ENCODE data around the gene MED1. TPM values are rescaled to one million over a fixed set of nuclear protein-coding genes. Genes with fewer than 3 reads are reported as not detected.
"Not testable (repeated sequence)": the region's sequence is repeated elsewhere in the genome, so short reads cannot be mapped to it uniquely, and the experiment has no call there.

Gene MED1
- total RNA-seq: 63.7 and 64.1 TPM in 2 replicates

DNA sequence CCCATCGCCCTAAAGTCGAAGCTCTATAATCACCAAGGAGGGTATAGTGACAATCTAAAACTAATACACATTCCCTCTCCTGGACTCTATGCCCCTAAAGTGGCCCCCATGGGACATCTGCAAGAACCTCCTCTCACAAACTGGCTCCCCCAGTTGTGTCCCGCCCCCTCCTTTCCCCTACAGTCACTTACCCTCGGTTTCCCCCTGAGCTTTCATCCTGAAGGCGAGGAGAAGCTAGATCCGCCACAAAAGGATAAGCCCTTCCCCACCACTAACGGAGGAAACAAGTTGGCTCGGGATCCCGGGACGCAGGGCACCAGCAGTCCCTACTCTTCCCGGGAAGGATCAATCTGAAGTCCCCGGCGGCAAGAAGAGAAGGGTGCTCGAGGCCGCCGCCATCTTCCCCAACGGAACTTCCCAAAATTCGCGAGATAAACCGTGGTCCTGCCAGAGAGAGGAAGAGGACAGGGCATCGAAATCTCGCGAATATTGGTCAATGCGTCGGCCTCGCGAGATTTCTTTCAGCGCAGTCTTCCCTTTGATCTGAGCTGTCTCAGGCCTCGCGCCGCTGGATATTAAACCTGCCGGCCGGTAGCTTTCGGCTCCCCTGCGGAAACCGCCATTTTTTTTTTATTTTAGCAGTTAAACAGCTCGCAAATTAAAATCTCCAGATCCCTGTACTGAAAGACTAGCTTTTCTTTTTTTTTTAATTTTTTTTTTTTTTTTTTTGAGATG, at the start of gene MED1:
TSS of gene MED1 (minus strand) at position 417 of the 735 bp plus-strand sequence. CDS start at position 216, 201 bp downstream.
- Mint-ChIP-seq H3K4me1 (ENCODE audit: low read depth) (peaks cover 14% of the 10 kb centered on the region), H3K36me3 (ENCODE audit: low read depth) (peaks cover 26% of the 10 kb centered on the region), H3K4me3 (ENCODE audit: low read depth) (peak within 1 kb of the TSS; percentile 97), H3K27me3 (ENCODE audit: low read depth) (no peaks in the 10 kb centered on the region), H3K9me3 (no peaks in the 10 kb centered on the region), H3K27ac (peak within 1 kb of the TSS; percentile 96)
- peak; percentile 92 for DNase-seq (ENCODE audit: low spot score)
- intact Hi-C loops (cut with micrococcal nuclease): loop anchor here (1.0 to 2.0 kb wide), 2 partner anchors 10 to 46 kb away; partner anchors contain the start of gene CDK12

DNA sequence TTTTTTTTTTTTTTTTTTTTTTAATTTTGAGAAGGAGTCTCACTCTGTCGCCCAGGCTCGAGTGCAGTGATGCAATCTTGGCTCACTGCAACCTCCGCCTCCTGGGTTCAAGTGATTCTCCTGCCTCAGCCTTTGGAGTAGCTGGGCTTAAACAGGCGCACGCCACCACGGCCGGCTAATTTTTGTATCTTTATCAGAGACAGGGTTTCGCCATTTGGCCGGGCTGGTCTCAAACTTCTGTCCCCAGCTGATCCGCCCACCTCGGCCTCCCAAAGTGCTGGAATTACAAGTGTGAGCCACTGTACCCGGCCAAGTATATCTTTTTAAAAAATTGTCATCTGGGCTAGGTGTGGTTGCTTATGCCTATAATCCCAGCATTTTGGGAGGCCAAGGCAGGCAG, 45.9 kb upstream of the MED1 start:
- intact Hi-C loops (cut with micrococcal nuclease); H3K27me3 Mint-ChIP-seq (ENCODE audit: low read depth); H3K9me3 Mint-ChIP-seq; H3K4me1 Mint-ChIP-seq (ENCODE audit: low read depth); H3K27ac Mint-ChIP-seq; DNase-seq (ENCODE audit: low spot score); H3K4me3 Mint-ChIP-seq (ENCODE audit: low read depth): not testable (repeated sequence)
- H3K36me3 Mint-ChIP-seq (ENCODE audit: low read depth): peaks cover 49% of the 10 kb centered on the region

GRCh38 chr17:39487946-39488345, 36.9 kb upstream of the MED1 start:
- H3K9me3 Mint-ChIP-seq: no peaks in the 10 kb centered on the region
- DNase-seq (ENCODE audit: low spot score): no peak
- H3K4me3 Mint-ChIP-seq (ENCODE audit: low read depth): no peak overlapping the region
- intact Hi-C loops (cut with micrococcal nuclease): no loop called here
- H3K36me3 Mint-ChIP-seq (ENCODE audit: low read depth): peaks cover 26% of the 10 kb centered on the region
- no peaks in the 10 kb centered on the region for H3K27me3 Mint-ChIP-seq (ENCODE audit: low read depth)
- peaks cover 7% of the 10 kb centered on the region for H3K4me1 Mint-ChIP-seq (ENCODE audit: low read depth)
- no peak overlapping the region for H3K27ac Mint-ChIP-seq

DNA sequence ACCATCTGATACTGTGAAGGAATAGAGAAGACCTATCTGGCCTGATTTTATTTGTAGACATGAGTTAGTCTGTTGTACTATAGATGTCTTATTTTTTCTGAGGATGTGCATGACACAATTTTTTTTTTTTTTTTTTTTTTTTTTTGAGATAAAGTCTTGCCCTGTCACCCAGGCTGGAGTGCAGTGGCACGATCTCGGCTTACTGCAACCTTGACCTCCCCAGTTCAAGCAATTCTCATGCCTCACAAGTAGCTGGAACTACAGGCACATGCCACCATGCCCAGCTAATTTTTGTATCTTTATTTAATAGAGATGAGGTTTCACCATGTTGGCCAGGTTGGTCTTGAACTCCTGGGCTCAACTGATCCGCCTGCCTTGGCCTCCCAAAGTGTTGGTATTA, 36.4 kb upstream of the MED1 start:
- H3K4me1 Mint-ChIP-seq (ENCODE audit: low read depth); H3K27me3 Mint-ChIP-seq (ENCODE audit: low read depth); H3K4me3 Mint-ChIP-seq (ENCODE audit: low read depth); H3K27ac Mint-ChIP-seq; intact Hi-C loops (cut with micrococcal nuclease); DNase-seq (ENCODE audit: low spot score); H3K9me3 Mint-ChIP-seq: not testable (repeated sequence)
- peaks cover 21% of the 10 kb centered on the region for H3K36me3 Mint-ChIP-seq (ENCODE audit: low read depth)

DNA sequence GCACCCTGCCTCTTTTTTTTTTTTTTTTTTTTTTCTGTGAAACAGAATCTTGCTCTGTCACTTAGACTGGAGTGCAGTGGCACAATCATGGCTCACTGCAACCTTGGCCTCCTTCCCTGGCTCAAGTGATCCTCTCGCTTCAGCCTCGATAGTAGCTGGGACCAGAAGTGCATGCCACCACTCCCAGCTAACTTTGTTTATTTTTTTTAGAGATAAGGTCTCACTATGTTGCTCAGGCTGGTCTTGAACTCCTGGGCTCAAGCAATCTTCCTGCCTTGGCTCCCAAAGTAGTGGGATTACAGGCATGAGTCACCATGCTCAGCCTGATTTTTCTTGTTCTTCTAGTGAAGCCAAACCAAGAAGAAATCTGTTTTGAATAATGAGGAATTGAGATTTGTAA, 35.2 kb upstream of the MED1 start:
- no peak for DNase-seq (ENCODE audit: low spot score)
- no peaks in the 10 kb centered on the region for H3K9me3 Mint-ChIP-seq
- H3K27ac Mint-ChIP-seq: no peak overlapping the region
- peaks cover 7% of the 10 kb centered on the region for H3K4me1 Mint-ChIP-seq (ENCODE audit: low read depth)
- no peak overlapping the region for H3K4me3 Mint-ChIP-seq (ENCODE audit: low read depth)
- H3K36me3 Mint-ChIP-seq (ENCODE audit: low read depth): peaks cover 29% of the 10 kb centered on the region
- intact Hi-C loops (cut with micrococcal nuclease): no loop called here
- H3K27me3 Mint-ChIP-seq (ENCODE audit: low read depth): no peaks in the 10 kb centered on the region

GRCh38 chr17:39485555-39485954, 34.5 kb upstream of the MED1 start:
- DNase-seq (ENCODE audit: low spot score): no peak
- peaks cover 29% of the 10 kb centered on the region for H3K36me3 Mint-ChIP-seq (ENCODE audit: low read depth)
- H3K27ac Mint-ChIP-seq: no peak overlapping the region
- no peaks in the 10 kb centered on the region for H3K27me3 Mint-ChIP-seq (ENCODE audit: low read depth)
- H3K9me3 Mint-ChIP-seq: no peaks in the 10 kb centered on the region
- no peak overlapping the region for H3K4me3 Mint-ChIP-seq (ENCODE audit: low read depth)
- H3K4me1 Mint-ChIP-seq (ENCODE audit: low read depth): peaks cover 7% of the 10 kb centered on the region
- intact Hi-C loops (cut with micrococcal nuclease): no loop called here

DNA sequence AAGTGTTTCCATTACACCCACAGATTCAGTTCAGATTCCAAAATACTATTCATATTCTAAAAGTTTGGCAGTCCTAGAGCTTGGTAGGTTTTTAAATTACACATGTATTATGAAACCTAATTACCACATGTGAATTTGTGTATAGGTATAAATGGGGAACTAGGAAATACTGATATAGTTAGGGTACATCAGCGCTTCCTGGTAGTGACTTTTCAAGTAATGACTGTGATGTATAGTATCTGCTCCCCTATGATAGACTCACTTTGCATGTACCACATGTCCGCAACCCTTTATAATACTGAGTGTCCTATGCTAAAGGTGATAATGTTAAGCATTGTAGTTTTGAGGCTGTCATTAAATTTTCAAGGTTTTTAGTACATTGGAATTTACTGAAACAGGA, 33.1 kb upstream of the MED1 start:
- H3K4me3 Mint-ChIP-seq (ENCODE audit: low read depth): no peak overlapping the region
- no peak overlapping the region for H3K27ac Mint-ChIP-seq
- peaks cover 7% of the 10 kb centered on the region for H3K4me1 Mint-ChIP-seq (ENCODE audit: low read depth)
- H3K9me3 Mint-ChIP-seq: no peaks in the 10 kb centered on the region
- DNase-seq (ENCODE audit: low spot score): no peak
- intact Hi-C loops (cut with micrococcal nuclease): no loop called here
- no peaks in the 10 kb centered on the region for H3K27me3 Mint-ChIP-seq (ENCODE audit: low read depth)
- H3K36me3 Mint-ChIP-seq (ENCODE audit: low read depth): peaks cover 34% of the 10 kb centered on the region

DNA sequence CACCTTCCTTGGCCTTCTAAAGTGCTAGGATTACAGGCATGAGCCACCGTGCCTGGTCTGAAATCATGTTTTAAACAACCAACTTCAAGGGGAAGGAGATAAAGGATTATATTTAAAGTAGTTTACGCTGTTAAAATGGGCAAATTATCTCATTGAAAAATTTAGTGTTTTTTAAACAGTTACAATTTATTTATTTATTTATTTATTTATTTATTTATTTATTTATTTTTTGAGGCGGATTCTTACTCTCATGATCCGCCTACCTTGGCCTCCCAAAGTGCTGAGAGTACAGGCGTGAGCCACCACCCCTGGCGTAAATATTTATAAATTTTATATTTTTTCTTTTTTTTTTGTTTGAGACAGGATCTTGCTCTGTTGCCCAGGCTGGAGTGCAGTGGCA, 32.4 kb upstream of the MED1 start:
- Mint-ChIP-seq H3K27ac (no peak overlapping the region), H3K36me3 (ENCODE audit: low read depth) (peaks cover 34% of the 10 kb centered on the region)

DNA sequence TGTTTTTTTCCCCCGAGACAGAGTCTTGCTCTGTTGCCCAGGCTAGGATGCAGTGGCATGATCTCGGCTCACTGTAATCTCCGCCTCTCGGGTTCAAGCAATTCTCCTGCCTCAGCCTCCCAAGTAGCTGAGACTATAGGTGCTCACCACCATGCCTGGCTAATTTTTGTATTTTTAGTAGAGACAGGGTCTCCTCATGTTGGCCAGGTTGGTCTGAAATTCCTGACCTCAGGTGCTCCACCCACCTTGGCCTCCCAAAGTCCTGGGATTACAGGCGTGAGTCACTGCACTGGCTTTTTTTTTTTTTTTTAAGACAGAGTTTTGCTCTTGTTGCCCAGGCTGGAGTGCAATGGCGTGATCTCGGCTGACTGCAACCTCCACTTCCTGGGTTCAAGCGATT, 28.6 kb upstream of the MED1 start:
- peaks cover 35% of the 10 kb centered on the region for H3K36me3 Mint-ChIP-seq (ENCODE audit: low read depth)
- H3K27ac Mint-ChIP-seq; H3K27me3 Mint-ChIP-seq (ENCODE audit: low read depth); H3K9me3 Mint-ChIP-seq; intact Hi-C loops (cut with micrococcal nuclease); H3K4me1 Mint-ChIP-seq (ENCODE audit: low read depth); DNase-seq (ENCODE audit: low spot score); H3K4me3 Mint-ChIP-seq (ENCODE audit: low read depth): not testable (repeated sequence)

More for the DNA sequence above, 32.4 kb upstream of the MED1 start:
- intact Hi-C loops (cut with micrococcal nuclease): no loop called here
- Mint-ChIP-seq H3K9me3 (no peaks in the 10 kb centered on the region), H3K27me3 (ENCODE audit: low read depth) (no peaks in the 10 kb centered on the region), H3K4me1 (ENCODE audit: low read depth) (peaks cover 7% of the 10 kb centered on the region), H3K4me3 (ENCODE audit: low read depth) (no peak overlapping the region)
- DNase-seq (ENCODE audit: low spot score): no peak

DNA sequence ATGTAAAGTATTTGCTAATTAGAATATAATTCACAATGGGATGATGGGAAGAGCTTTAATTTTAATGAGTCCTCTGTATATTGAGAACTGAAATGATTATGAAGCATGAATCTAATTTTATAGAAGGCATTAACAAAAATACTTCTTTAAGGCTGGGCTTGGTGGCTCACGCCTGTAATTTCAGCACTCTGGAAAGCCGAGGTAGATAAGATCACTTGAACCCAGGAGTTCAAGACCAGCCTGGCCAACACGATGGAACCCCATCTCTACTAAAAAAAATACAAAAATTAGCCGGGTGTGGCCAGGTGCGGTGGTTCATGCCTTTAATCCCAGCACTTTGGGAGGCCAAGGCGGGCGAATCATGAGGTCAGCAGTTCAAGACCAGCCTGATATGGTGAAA, 22.2 kb upstream of the MED1 start:
- intact Hi-C loops (cut with micrococcal nuclease): no loop called here
- Mint-ChIP-seq H3K9me3 (no peaks in the 10 kb centered on the region), H3K4me1 (ENCODE audit: low read depth) (peaks cover 8% of the 10 kb centered on the region), H3K36me3 (ENCODE audit: low read depth) (peaks cover 45% of the 10 kb centered on the region), H3K27me3 (ENCODE audit: low read depth) (no peaks in the 10 kb centered on the region), H3K27ac (no peak overlapping the region), H3K4me3 (ENCODE audit: low read depth) (no peak overlapping the region)
- DNase-seq (ENCODE audit: low spot score): no peak

DNA sequence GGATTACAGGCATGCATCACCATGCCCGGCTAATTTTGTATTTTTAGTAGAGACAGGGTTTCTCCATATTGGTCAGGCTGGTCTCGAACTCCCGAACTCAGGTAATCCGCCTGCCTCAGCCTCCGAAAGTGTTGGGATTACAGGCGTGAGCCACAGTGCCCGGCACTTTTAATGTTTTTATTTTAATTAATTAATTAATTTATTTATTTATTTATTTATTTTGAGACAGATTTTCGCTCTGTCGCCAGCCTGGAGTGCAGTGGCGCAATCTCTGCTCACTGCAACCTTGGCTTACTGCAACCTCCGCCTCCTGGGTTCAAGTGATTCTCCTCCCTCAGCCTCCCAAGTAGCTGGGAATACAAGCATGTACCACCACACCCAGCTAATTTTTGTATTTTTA, 17.5 kb upstream of the MED1 start:
- DNase-seq (ENCODE audit: low spot score); H3K4me3 Mint-ChIP-seq (ENCODE audit: low read depth); H3K27ac Mint-ChIP-seq; H3K27me3 Mint-ChIP-seq (ENCODE audit: low read depth); intact Hi-C loops (cut with micrococcal nuclease); H3K9me3 Mint-ChIP-seq: not testable (repeated sequence)
- H3K36me3 Mint-ChIP-seq (ENCODE audit: low read depth): peaks cover 58% of the 10 kb centered on the region
- H3K4me1 Mint-ChIP-seq (ENCODE audit: low read depth): peaks cover 28% of the 10 kb centered on the region

DNA sequence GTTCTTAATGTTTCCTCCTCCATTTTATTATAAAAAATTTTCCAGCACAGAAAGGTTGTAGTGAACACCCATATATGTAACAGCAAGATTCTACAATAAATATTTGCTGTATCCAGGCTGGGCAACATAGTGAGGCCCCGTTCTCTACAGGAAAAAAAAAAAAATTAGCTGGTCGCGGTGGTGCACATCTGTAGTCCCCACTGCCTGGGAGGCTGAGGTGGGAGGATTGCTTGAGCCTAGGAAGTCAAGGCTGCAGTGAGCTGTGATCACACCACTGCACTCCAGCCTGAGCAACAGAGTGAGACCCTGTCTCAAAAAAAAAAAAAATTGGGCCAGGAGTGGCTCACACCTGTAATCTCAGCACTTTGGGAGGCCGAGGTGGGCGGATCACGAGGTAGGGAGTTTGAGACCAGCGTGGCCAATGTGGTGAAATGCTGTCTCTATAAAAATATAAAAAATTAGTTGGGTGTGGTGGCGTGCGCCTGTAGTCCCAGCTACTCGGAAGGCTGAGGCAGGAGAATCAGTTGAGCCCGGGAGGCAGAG, 13.6 kb upstream of the MED1 start:
- H3K9me3 Mint-ChIP-seq; DNase-seq (ENCODE audit: low spot score); H3K27ac Mint-ChIP-seq; H3K27me3 Mint-ChIP-seq (ENCODE audit: low read depth): not testable (repeated sequence)
- intact Hi-C loops (cut with micrococcal nuclease): loop anchor here (5.0 kb wide), 1 partner anchor 257 kb away; no protein-coding TSS in a partner anchor
- Mint-ChIP-seq H3K36me3 (ENCODE audit: low read depth) (peaks cover 55% of the 10 kb centered on the region), H3K4me3 (ENCODE audit: low read depth) (peak overlapping the region; percentile 96), H3K4me1 (ENCODE audit: low read depth) (peaks cover 25% of the 10 kb centered on the region)

GRCh38 chr17:39462631-39463375, 11.7 kb upstream of the MED1 start:
- Mint-ChIP-seq H3K27ac (peak overlapping the region; percentile 99), H3K36me3 (ENCODE audit: low read depth) (peaks cover 49% of the 10 kb centered on the region), H3K9me3 (no peaks in the 10 kb centered on the region), H3K27me3 (ENCODE audit: low read depth) (no peaks in the 10 kb centered on the region), H3K4me3 (ENCODE audit: low read depth) (peak overlapping the region; percentile 96), H3K4me1 (ENCODE audit: low read depth) (peaks cover 25% of the 10 kb centered on the region)
- DNase-seq (ENCODE audit: low spot score): no peak
- intact Hi-C loops (cut with micrococcal nuclease): loop anchor here (5.0 kb wide), 1 partner anchor 256 kb away; no protein-coding TSS in a partner anchor

Measured in activated T-helper 2 cell treated with anti-CD3 and anti-CD28 coated beads, Interferon-gamma antibody, Interleukin-2, Interleukin-4, amounts not matched to agents 10 μg/mL and 5 μg/mL and 100 μg/mL, durations not matched to agents 14 hours and 24 hours and 36 hours (primary cell).